HepG2 (cell line): ENCODE measurements around the gene TGFBR1. TPM values are rescaled to one million over a fixed set of nuclear protein-coding genes. Genes with fewer than 3 reads are reported as not detected.

Source experiments
- ATAC-seq: fragments of 200-7000 bp; cut with Tn5 transposase; 3 replicates; pipeline ENCODE4 v1.9.1; 2020; ENCODE audit warnings: mild to moderate bottlenecking, moderate library complexity
- BruUV-seq: library from RNA; stranded (reverse); fragments of 400-500 nt; replicated peaks from 2 replicates; lab custom pipeline; 2021; lab: Mats Ljungman, UMichigan
- CTCF ChIA-PET: fragments of 300-600 bp; formaldehyde crosslinking; extraction: SDS; loops from one replicate; lab custom pipeline; 2021; ENCODE audit warnings: low total read pairs, inconsistent platforms, low intra/inter-chr PET ratio; lab: Yijun Ruan, JAX
- POLR2A ChIA-PET: fragments of 350-600 bp; sonication (Branson Sonifier 250); formaldehyde crosslinking; loops from one replicate; lab custom pipeline; 2020; ENCODE audit warnings: antibody characterized with exemption, inconsistent platforms; lab: Yijun Ruan, JAX
- DNase-seq: peaks from one replicate; pipeline ENCODE4 v3.0.0-alpha.2; 2015; ENCODE audit warnings: low spot score
- FAIRE-seq: peaks from 3 replicates; lab custom pipeline; 2011; peaks lifted over from hg19 to GRCh38; lab: Jason Lieb, UNC
- H2AFZ ChIP-seq: one replicate; pipeline ENCODE4 v1.6.1; 2011; ENCODE audit warnings: low read length, inconsistent platforms
- H3K27ac ChIP-seq: fragments of 300-600 bp; 3 replicates; pipeline ENCODE4 v1.8.0; 2011; ENCODE audit warnings: mixed run types, mild to moderate bottlenecking, mixed read lengths, low read length, inconsistent platforms; ENCODE audit not compliant: insufficient read depth; ENCODE audit errors: extremely low read length
- H3K27me3 ChIP-seq, 2 experiments: fragments of 200-600 bp in 1 of 2; 2 replicates in 1 of 2; 3 replicates in 1 of 2; pipeline versions ENCODE4 v1.6.0 to v1.8.0; 2011; ENCODE audit warnings: low read length in 2 of 2, mild to moderate bottlenecking in 2 of 2, moderate library complexity in 2 of 2, inconsistent platforms in 1 of 2; ENCODE audit not compliant: insufficient read depth in 2 of 2, control insufficient read depth in 1 of 2
- H3K36me3 ChIP-seq, 2 experiments: fragments of 200-600 bp in 1 of 2; replicated peaks in 1 of 2; 2 replicates in 1 of 2; 3 replicates in 1 of 2; pipeline versions ENCODE4 v1.5.1 to v1.8.0; 2011; ENCODE audit warnings: low read length in 2 of 2, inconsistent platforms in 1 of 2; ENCODE audit not compliant: insufficient read depth in 2 of 2, control insufficient read depth in 1 of 2
- H3K4me1 ChIP-seq: 2 replicates; pipeline ENCODE4 v1.5.1; 2012; ENCODE audit warnings: low read length, inconsistent platforms; ENCODE audit not compliant: insufficient read depth
- H3K4me2 ChIP-seq: 2 replicates; pipeline ENCODE4 v1.6.0; 2011; ENCODE audit warnings: low read depth, low read length, inconsistent platforms
- H3K4me3 ChIP-seq, 3 experiments: fragments of 200-600 bp in 1 of 3; sonication (generic), shearing (Covaris generic) in 1 of 3; replicated peaks in 1 of 3; 2 replicates each; pipeline ENCODE4 v1.5.1; 2011 to 2016; ENCODE audit warnings: low read length in 3 of 3, inconsistent platforms in 2 of 3, low read depth in 2 of 3, mild to moderate bottlenecking in 2 of 3, control low read depth in 1 of 3, mixed read lengths in 1 of 3; ENCODE audit not compliant: insufficient read depth in 1 of 3
- H3K79me2 ChIP-seq: one replicate; pipeline ENCODE4 v1.6.1; 2011; ENCODE audit warnings: low read length, inconsistent platforms; ENCODE audit not compliant: insufficient read depth
- H3K9ac ChIP-seq: 2 replicates; pipeline ENCODE4 v1.6.0; 2011; ENCODE audit warnings: mild to moderate bottlenecking, low read depth, low read length, inconsistent platforms; ENCODE audit not compliant: insufficient read depth
- H3K9me3 ChIP-seq: 2 replicates; pipeline ENCODE4 v1.5.1; 2012; ENCODE audit warnings: mild to moderate bottlenecking, low read length
- H4K20me1 ChIP-seq: 2 replicates; pipeline ENCODE4 v1.6.0; 2011; ENCODE audit warnings: inconsistent platforms, mild to moderate bottlenecking, low read length, moderate library complexity; ENCODE audit not compliant: insufficient read depth
- CBX5 ChIP-seq: sonication (generic); formaldehyde crosslinking; IDR thresholded peaks from 2 replicates; pipeline ENCODE4 v1.4.0; 2020; ENCODE audit warnings: missing genetic modification reagents, borderline replicate concordance
- CENPX ChIP-seq: sonication (generic); formaldehyde crosslinking; IDR thresholded peaks from 2 replicates; pipeline ENCODE4 v1.9.0; 2021; ENCODE audit warnings: mild to moderate bottlenecking, missing genetic modification reagents, moderate library complexity
- NAIF1 ChIP-seq: sonication (generic); formaldehyde crosslinking; IDR thresholded peaks from 2 replicates; pipeline ENCODE4 v1.5.0; 2020; ENCODE audit warnings: mild to moderate bottlenecking, missing genetic modification reagents, borderline replicate concordance
- RBM22 ChIP-seq: fragments of 200-400 bp; formaldehyde crosslinking; optimal IDR thresholded peaks from 2 replicates; pipeline ENCODE3; 2017; ENCODE audit warnings: mild to moderate bottlenecking, low read length, moderate library complexity
- ZNF276 ChIP-seq: sonication (generic); formaldehyde crosslinking; IDR thresholded peaks from 2 replicates; pipeline ENCODE4 v1.4.0; 2020; ENCODE audit warnings: mild to moderate bottlenecking, low read depth, missing genetic modification reagents
- ZNF329 ChIP-seq: sonication (generic); formaldehyde crosslinking; IDR thresholded peaks from 2 replicates; pipeline ENCODE4 v1.9.0; 2021; ENCODE audit warnings: low read depth, mild to moderate bottlenecking, missing genetic modification reagents
- ZNF367 ChIP-seq: sonication (generic); formaldehyde crosslinking; IDR thresholded peaks from 2 replicates; pipeline ENCODE4 v1.4.0; 2020; ENCODE audit warnings: missing genetic modification reagents, borderline replicate concordance
- WGBS: methylation state at CpG from one replicate; pipeline ENCODE4 v1.1.6; 2017; ENCODE audit warnings: low lambda C conversion rate; 5-methylcytosine and 5-hydroxymethylcytosine counted together
- in situ Hi-C: cut with HindIII; loops from 2 replicates; pipeline ENCODE4 v1.10.0; 2017; ENCODE audit warnings: low pct_unique_long_range_greater_than_20kb; ENCODE audit not compliant: extremely low pct_ligation_motif_present
- intact Hi-C: fragments of 100-400 bp; cut with micrococcal nuclease; formaldehyde crosslinking; loops from one replicate; pipeline ENCODE4 v1.10.0; 2022; ENCODE audit not compliant: unreplicated experiment
- polyA plus RNA-seq, 8 experiments: library from polyadenylated mRNA; depleted of rRNA in 3 of 8; stranded (reverse) in 7 of 8; unstranded in 1 of 8; fragments of >200 nt; fragmentation: Illumina TruSeq in 4 of 8; extraction: Trizol in 4 of 8; gene quantifications; 2 replicates each; pipeline versions ENCODE4 v1.2.1 to v1.2.3, GENCODE V29; 2011 to 2016; ENCODE audit warnings: low read depth in 4 of 8, missing spikeins in 1 of 8, mixed read lengths in 1 of 8; ENCODE audit not compliant: insufficient read depth in 1 of 8
- total RNA-seq, 5 experiments: library from RNA; depleted of rRNA; stranded (reverse); fragments of >200 nt; fragmentation: Illumina TruSeq; extraction: Trizol; gene quantifications; 2 replicates each; pipeline ENCODE4 v1.2.3, GENCODE V29; 2016; ENCODE audit warnings: low read depth in 1 of 5
- TF ChIP-seq, protein P1 (sequence below): sonication (generic); formaldehyde crosslinking; IDR thresholded peaks from 2 replicates; pipeline ENCODE4; 2020; ENCODE audit warnings: missing genetic modification reagents, mild to moderate bottlenecking, borderline replicate concordance
- TF ChIP-seq, protein P2 (sequence below): sonication (generic); formaldehyde crosslinking; IDR thresholded peaks from 2 replicates; pipeline ENCODE4 v1.4.0; 2020; ENCODE audit warnings: missing genetic modification reagents, mild to moderate bottlenecking, borderline replicate concordance

Gene TGFBR1
- total and polyA plus RNA-seq, 2 of the 13 experiments (the other 11 are each of a cell fraction or from before 2014, with no cell fraction given) = 16.8 to 23.9 TPM

DNA sequence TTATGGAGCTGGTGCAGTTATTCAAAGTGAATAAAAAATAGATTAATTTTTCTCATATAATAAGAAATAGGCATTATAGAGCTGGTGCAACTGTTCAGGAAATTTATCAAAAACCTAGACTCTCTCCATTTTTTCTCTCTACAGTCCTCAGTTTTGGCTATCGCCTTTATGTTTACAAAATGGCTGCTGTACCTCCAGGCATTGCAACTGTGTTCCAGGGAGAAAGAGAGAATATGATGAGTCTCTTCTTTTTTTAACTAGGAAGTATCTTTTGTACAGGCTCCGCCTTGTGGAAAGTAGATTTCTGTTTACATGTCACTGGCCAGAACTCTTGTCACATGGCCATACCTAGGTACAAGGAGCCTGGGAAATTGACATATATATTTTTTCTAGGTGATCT is 3.1 kb upstream of the TGFBR1 start:
- H3K4me2 ChIP-seq = no peak overlapping the region
- H3K36me3 ChIP-seq = no peaks in the 10 kb centered on the region
- no peaks in the 10 kb centered on the region for H3K9me3 ChIP-seq
- H3K27ac ChIP-seq = no peak overlapping the region
- intact Hi-C loops (no loop called here), in situ Hi-C loops (no loop called here)
- CTCF ChIA-PET = no interaction called here
- ATAC-seq (no peak), DNase-seq (no peak), FAIRE-seq (no peak)
- H3K9ac ChIP-seq = no peak overlapping the region
- H3K4me1 ChIP-seq = peaks cover 31% of the 10 kb centered on the region
- 61% methylated on average over 2 of the region's 2 CpGs for WGBS
- no TSS peak for BruUV-seq
- H3K27me3 ChIP-seq = peaks cover 0 to 3% of the 10 kb centered on the region in 2 experiments; a peak in 2 of 5 replicates
- H4K20me1 ChIP-seq = no peaks in the 10 kb centered on the region
- H3K4me3 ChIP-seq = no peak overlapping the region
- POLR2A ChIA-PET = no interaction called here
- peaks cover 7% of the 10 kb centered on the region for H3K79me2 ChIP-seq
- no peak overlapping the region for H2AFZ ChIP-seq
- TF ChIP-seq, protein P1, sequence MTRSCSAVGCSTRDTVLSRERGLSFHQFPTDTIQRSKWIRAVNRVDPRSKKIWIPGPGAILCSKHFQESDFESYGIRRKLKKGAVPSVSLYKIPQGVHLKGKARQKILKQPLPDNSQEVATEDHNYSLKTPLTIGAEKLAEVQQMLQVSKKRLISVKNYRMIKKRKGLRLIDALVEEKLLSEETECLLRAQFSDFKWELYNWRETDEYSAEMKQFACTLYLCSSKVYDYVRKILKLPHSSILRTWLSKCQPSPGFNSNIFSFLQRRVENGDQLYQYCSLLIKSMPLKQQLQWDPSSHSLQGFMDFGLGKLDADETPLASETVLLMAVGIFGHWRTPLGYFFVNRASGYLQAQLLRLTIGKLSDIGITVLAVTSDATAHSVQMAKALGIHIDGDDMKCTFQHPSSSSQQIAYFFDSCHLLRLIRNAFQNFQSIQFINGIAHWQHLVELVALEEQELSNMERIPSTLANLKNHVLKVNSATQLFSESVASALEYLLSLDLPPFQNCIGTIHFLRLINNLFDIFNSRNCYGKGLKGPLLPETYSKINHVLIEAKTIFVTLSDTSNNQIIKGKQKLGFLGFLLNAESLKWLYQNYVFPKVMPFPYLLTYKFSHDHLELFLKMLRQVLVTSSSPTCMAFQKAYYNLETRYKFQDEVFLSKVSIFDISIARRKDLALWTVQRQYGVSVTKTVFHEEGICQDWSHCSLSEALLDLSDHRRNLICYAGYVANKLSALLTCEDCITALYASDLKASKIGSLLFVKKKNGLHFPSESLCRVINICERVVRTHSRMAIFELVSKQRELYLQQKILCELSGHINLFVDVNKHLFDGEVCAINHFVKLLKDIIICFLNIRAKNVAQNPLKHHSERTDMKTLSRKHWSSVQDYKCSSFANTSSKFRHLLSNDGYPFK (CRISPR knock-in tag) = no peak
- TF ChIP-seq NAIF1 (CRISPR knock-in tag) (no peak), ZNF276 (CRISPR knock-in tag) (no peak), CENPX (no peak), ZNF367 (CRISPR knock-in tag) (no peak), CBX5 (CRISPR knock-in tag) (no peak), ZNF329 (CRISPR knock-in tag) (no peak), RBM22 (no peak)
- TF ChIP-seq, protein P2, sequence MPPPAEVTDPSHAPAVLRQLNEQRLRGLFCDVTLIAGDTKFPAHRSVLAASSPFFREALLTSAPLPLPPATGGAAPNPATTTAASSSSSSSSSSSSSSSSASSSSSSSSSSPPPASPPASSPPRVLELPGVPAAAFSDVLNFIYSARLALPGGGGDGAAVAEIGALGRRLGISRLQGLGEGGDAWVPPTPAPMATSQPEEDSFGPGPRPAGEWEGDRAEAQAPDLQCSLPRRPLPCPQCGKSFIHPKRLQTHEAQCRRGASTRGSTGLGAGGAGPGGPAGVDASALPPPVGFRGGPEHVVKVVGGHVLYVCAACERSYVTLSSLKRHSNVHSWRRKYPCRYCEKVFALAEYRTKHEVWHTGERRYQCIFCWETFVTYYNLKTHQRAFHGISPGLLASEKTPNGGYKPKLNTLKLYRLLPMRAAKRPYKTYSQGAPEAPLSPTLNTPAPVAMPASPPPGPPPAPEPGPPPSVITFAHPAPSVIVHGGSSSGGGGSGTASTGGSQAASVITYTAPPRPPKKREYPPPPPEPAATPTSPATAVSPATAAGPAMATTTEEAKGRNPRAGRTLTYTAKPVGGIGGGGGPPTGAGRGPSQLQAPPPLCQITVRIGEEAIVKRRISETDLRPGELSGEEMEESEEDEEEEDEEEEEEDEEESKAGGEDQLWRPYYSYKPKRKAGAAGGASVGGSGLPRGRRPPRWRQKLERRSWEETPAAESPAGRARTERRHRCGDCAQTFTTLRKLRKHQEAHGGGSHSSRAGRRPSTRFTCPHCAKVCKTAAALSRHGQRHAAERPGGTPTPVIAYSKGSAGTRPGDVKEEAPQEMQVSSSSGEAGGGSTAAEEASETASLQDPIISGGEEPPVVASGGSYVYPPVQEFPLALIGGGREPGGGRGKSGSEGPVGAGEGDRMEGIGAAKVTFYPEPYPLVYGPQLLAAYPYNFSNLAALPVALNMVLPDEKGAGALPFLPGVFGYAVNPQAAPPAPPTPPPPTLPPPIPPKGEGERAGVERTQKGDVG (CRISPR knock-in tag) = no peak
